Gastrocnemius medialis (tissue), 4 donors: ENCODE measurements around the gene RFC5.

Experiments used
- POLR2A ChIP-seq, 2 donors: fragments of 450-650 bp; IDR thresholded peaks; one replicate each; pipeline ENCODE4 v1.6.1; 2017; ENCODE audit warnings: antibody characterized with exemption in 2 of 2, mild to moderate bottlenecking in 2 of 2, moderate library complexity in 2 of 2
- TF ChIP-seq, protein P1 (sequence below), 5 experiments: fragments of 450-650 bp in 3 of 5; fragments of 200-600 bp in 2 of 5; sonication (generic) in 2 of 5; IDR thresholded peaks in 4 of 5; conservative IDR thresholded peaks in 1 of 5; 1 replicate in 4 of 5; 2 replicates in 1 of 5; pipeline ENCODE4 v1.5.1; 2016 to 2019; ENCODE audit warnings: antibody characterized with exemption in 5 of 5, mild to moderate bottlenecking in 3 of 5, moderate library complexity in 3 of 5

- TF ChIP-seq, protein P1, sequence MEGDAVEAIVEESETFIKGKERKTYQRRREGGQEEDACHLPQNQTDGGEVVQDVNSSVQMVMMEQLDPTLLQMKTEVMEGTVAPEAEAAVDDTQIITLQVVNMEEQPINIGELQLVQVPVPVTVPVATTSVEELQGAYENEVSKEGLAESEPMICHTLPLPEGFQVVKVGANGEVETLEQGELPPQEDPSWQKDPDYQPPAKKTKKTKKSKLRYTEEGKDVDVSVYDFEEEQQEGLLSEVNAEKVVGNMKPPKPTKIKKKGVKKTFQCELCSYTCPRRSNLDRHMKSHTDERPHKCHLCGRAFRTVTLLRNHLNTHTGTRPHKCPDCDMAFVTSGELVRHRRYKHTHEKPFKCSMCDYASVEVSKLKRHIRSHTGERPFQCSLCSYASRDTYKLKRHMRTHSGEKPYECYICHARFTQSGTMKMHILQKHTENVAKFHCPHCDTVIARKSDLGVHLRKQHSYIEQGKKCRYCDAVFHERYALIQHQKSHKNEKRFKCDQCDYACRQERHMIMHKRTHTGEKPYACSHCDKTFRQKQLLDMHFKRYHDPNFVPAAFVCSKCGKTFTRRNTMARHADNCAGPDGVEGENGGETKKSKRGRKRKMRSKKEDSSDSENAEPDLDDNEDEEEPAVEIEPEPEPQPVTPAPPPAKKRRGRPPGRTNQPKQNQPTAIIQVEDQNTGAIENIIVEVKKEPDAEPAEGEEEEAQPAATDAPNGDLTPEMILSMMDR (IDR thresholded peaks at IDR 0.05 in 4 of 5, conservative IDR thresholded peaks at IDR 0.05 in 1 of 5), result no peak
- no peak for TF ChIP-seq POLR2A (IDR thresholded peaks at IDR 0.05)
These were observed 17.4 kb downstream of the RFC5 start for GRCh38 chr12:118033902-118034301.
